ENCODE data around the gene TAF4.
"Not testable (repeated sequence)": the region's sequence is repeated elsewhere in the genome, so short reads cannot be mapped to it uniquely, and the experiment has no call there.

GRCh38 chr20:62055862-62056115 is 9.9 kb downstream of the TAF4 start:
- not testable (repeated sequence) for TF ChIP-seq CTCF, POLR2A (IDR thresholded peaks at IDR 0.05)

Data from testis (tissue), 2 donors.